LNCAP (cell line): ENCODE data around the gene YES1.

Experiments
- TF ChIP-seq, protein P1 (sequence below): fragments of 450-650 bp; IDR thresholded peaks from 2 replicates; pipeline ENCODE4 v1.5.1; 2017; ENCODE audit warnings: mild to moderate bottlenecking

YES1 gene

DNA sequence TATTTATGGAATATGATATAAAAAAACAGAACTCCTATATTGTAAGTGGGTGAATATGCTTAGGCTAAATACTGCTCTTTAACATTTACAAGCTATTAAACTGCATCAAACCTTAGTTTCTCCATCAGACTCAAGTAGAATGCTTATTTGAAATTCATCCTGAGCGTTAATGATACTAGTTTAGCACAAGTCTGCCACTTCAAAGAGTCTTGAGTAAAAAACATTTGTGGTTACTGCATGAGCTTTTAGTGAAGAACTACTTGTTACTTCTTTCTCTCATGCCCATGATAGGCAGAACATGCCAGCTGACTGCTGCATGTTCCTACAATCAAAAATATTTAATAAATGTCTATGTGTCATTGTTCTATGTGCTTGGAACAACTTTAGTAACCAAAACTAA lies 12.1 kb downstream of the YES1 start:
- TF ChIP-seq, protein P1, sequence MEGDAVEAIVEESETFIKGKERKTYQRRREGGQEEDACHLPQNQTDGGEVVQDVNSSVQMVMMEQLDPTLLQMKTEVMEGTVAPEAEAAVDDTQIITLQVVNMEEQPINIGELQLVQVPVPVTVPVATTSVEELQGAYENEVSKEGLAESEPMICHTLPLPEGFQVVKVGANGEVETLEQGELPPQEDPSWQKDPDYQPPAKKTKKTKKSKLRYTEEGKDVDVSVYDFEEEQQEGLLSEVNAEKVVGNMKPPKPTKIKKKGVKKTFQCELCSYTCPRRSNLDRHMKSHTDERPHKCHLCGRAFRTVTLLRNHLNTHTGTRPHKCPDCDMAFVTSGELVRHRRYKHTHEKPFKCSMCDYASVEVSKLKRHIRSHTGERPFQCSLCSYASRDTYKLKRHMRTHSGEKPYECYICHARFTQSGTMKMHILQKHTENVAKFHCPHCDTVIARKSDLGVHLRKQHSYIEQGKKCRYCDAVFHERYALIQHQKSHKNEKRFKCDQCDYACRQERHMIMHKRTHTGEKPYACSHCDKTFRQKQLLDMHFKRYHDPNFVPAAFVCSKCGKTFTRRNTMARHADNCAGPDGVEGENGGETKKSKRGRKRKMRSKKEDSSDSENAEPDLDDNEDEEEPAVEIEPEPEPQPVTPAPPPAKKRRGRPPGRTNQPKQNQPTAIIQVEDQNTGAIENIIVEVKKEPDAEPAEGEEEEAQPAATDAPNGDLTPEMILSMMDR = no peak

DNA sequence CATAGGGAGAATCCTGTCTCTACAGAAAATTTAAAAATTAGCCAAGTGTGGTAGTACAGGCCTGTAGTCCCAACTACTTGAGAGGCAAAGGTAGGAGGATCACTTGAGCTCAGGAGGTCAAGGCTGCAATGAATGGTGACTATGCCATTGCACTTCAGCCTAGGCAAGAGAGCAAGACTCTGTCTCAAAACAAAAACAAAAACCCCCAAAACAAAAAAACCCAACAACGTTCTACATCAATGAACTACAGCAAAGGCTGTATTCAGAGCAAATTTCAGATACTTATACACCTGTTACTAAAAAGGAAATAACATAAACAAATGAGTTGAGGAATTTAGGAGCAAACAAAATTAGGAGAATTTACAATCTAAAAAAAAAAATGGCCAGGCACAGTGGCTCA lies 22.6 kb downstream of the YES1 start:
- TF ChIP-seq, protein P1 = no peak

DNA sequence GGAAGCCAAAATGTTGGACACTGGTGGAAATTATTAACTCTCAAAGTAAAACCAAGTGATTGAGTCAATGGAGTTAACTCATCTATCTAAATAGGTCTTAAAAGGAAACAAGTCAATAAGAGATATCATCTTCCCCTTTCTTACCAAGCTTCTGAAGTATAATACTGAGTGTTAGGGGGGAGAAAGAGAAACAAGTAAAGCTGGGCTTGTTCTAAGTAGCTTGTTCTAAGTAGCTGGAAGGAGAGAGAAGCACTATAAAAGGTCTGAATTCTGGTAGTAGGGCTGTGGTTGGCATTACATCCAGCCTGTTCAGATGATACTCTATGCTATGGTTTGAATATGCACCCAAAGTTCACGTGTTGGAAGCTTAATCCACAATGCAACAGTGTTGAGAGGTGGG lies 26.8 kb downstream of the YES1 start:
- TF ChIP-seq, protein P1 = no peak

DNA sequence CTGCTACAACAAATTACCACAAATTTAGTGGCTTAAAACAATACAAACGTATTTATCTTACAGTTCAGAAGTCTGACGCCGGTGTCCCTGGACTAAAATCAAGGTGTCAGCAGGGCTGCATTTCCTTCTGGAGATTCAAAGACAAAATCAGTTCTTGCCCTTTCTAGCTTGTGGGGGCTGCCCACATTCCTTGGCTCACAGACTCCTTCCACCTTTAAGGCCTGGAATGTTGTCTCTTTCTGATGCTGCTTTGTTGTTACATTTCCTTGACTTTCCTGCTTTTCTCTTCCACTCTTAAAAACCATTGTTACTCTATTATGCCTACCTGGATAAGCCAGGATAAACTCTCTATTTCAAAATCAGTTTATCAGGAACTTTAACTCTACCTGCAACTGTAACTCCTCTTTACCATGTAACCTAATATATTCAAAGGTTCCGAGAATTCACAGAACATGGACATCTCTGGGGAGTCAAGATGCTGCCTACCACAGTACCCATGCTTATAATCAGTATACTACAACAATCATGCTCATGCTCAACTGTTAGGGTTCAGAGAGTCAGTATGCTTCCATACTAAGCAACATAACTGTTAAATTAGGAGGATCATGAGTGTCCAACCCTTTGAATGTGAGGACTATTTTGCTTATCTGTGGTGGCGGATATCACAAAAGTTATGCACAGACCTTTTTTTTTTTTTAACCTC lies 27.4 kb downstream of the YES1 start:
- TF ChIP-seq, protein P1 = no peak

DNA sequence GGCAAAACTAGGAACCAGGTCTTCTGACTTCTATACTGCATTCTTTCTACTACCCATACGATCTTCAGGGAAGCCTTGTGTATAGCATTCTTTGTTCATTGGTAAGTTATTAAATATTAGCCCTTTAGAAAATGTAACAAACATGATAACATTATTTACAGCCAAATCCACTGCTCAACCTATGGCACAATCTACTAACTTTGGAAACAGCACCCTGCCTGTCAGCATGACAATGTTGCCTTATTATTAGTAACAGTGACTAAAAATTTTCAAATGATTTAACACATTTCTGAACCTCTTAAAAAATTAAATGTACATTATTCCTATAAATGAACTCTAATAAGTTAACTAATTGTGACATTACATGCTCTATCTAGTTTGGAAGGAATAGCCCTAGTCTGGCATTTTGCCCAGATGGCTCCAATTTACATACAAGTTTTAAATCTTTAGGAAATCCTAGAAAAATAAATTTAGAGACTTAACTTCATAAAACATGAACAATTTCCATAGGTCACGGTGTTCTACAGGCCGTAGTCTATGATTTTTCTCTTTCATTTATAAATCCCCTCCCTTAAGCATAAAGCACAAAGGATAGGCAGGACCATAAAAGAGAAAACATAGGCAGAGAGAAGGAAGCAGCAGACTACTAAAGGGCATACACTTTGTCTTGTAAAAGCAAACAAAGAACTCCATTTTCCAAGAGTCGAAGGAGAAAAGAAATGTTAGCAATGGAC lies 33.7 kb downstream of the YES1 start:
- TF ChIP-seq, protein P1 = no peak

DNA sequence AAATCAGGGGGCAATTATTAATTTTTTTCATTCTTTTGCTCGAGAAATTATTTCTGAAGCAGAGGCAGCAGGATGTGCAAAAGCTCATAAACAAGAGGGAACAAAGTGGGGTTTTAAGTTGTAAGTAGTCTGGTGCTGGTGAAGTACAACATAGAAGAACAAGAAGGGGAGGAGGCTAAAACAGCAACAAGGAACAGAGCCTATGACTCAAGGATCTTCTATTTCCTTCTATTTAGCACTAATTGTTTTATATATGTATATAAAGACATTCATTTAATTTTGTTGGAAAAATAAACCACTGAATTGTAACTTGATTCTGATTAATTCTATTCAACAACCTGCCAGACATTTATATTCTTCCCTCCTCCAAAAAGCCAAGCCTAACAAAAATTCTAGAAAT lies 35.0 kb downstream of the YES1 start:
- TF ChIP-seq, protein P1 = no peak

DNA sequence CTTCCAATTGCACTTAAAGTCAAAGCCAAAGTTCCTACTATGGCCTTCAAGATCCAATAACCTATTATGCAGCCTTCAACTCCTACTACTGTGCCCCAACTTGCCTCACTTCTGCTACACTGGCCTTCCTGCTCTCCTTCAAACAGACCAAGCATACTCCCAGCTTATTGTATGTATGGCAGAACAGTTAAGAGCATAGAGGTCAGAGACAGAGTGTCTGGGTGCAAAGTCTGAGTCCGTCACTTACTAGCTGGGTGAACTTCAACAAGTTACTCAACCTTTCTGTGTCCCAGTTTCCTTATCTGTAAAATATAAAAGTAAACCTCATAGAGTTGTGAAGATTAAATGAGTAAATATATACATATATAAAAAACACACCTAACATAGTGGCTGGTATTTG lies 37.2 kb downstream of the YES1 start:
- TF ChIP-seq, protein P1 = no peak
